IPS-15b (cell line): ENCODE results near the gene ZNF222.
A peak's percentile ranks its signal among the peaks of the same experiment; 100 is the strongest.

Source experiments
- H3K27me3 ChIP-seq: one replicate; pipeline ENCODE4 v1.6.1; 2013; ENCODE audit warnings: low read length; ENCODE audit not compliant: control insufficient read depth, insufficient read depth
- H3K36me3 ChIP-seq: one replicate; pipeline ENCODE4 v1.6.1; 2013; ENCODE audit warnings: low read length; ENCODE audit not compliant: control insufficient read depth, insufficient read depth
- H3K4me1 ChIP-seq: one replicate; pipeline ENCODE4 v1.6.1; 2013; ENCODE audit warnings: mild to moderate bottlenecking, low read length; ENCODE audit not compliant: control insufficient read depth, insufficient read depth
- H3K4me3 ChIP-seq: one replicate; pipeline ENCODE4 v1.5.1; 2013; ENCODE audit warnings: low read depth, low read length
- H3K9ac ChIP-seq: one replicate; pipeline ENCODE4 v1.6.1; 2013; ENCODE audit warnings: low read depth, mild to moderate bottlenecking, low read length
- H3K9me3 ChIP-seq: one replicate; pipeline ENCODE4 v1.6.1; 2013; ENCODE audit warnings: mild to moderate bottlenecking, low read length; ENCODE audit not compliant: control insufficient read depth, insufficient read depth

Gene ZNF222

GRCh38 chr19:44025217-44025936, at the start of gene ZNF222:
Gene ZNF222, plus strand, starts transcription at chr19:44025379. Its CDS starts 58 bp downstream, at chr19:44025437.
- Histone ChIP-seq H3K36me3 (no peaks in the 10 kb centered on the region), H3K27me3 (no peaks in the 10 kb centered on the region), H3K4me3 (peak within 1 kb of the TSS; percentile 98), H3K9ac (peak within 1 kb of the TSS; percentile 67), H3K4me1 (peaks cover 3% of the 10 kb centered on the region), H3K9me3 (no peaks in the 10 kb centered on the region)

- no peak overlapping the region for H3K9ac ChIP-seq
- H3K4me3 ChIP-seq, result no peak overlapping the region
- H3K27me3 ChIP-seq, result no peaks in the 10 kb centered on the region
- H3K9me3 ChIP-seq, result peaks cover 8% of the 10 kb centered on the region
- H3K4me1 ChIP-seq, result no peaks in the 10 kb centered on the region
- H3K36me3 ChIP-seq, result no peaks in the 10 kb centered on the region
Observed at GRCh38 chr19:43976732-43977131, 48.4 kb upstream of the ZNF222 start.

- H3K9me3 ChIP-seq, result no peaks in the 10 kb centered on the region
- no peak overlapping the region for H3K4me3 ChIP-seq
- H3K27me3 ChIP-seq, result no peaks in the 10 kb centered on the region
- H3K9ac ChIP-seq, result no peak overlapping the region
- H3K4me1 ChIP-seq, result no peaks in the 10 kb centered on the region
- no peaks in the 10 kb centered on the region for H3K36me3 ChIP-seq
Observed at GRCh38 chr19:43983544-43983911, 41.7 kb upstream of the ZNF222 start.

- Histone ChIP-seq H3K27me3 (no peaks in the 10 kb centered on the region), H3K36me3 (no peaks in the 10 kb centered on the region), H3K9ac (peak within 1 kb of the TSS; percentile 41), H3K4me1 (no peaks in the 10 kb centered on the region), H3K4me3 (peak within 1 kb of the TSS; percentile 86), H3K9me3 (no peaks in the 10 kb centered on the region)
Observed at GRCh38 chr19:43983912-43984686, 41.1 kb upstream of the ZNF222 start, which contains the start of gene ZNF155. Gene ZNF155, plus strand, starts transcription at chr19:43984188. Its CDS starts 4,356 bp downstream, at chr19:43988544.

GRCh38 chr19:43984687-43985000, 40.5 kb upstream of the ZNF222 start:
- Histone ChIP-seq H3K27me3 (no peaks in the 10 kb centered on the region), H3K9me3 (no peaks in the 10 kb centered on the region), H3K36me3 (no peaks in the 10 kb centered on the region), H3K4me1 (no peaks in the 10 kb centered on the region), H3K9ac (peak overlapping the region; percentile 41), H3K4me3 (peak overlapping the region; percentile 86)

GRCh38 chr19:43997631-43998290, 27.4 kb upstream of the ZNF222 start:
- H3K27me3 ChIP-seq, result no peaks in the 10 kb centered on the region
- H3K4me3 ChIP-seq, result no peak overlapping the region
- H3K9me3 ChIP-seq, result no peaks in the 10 kb centered on the region
- H3K36me3 ChIP-seq, result no peaks in the 10 kb centered on the region
- H3K4me1 ChIP-seq, result no peaks in the 10 kb centered on the region
- no peak overlapping the region for H3K9ac ChIP-seq

GRCh38 chr19:44002212-44002565, 23.0 kb upstream of the ZNF222 start:
- Histone ChIP-seq H3K4me1 (no peaks in the 10 kb centered on the region), H3K4me3 (peak overlapping the region; percentile 91)

GRCh38 chr19:44002566-44003460, 22.4 kb upstream of the ZNF222 start, which contains the start of gene ZNF230:
Gene ZNF230, plus strand, starts transcription at chr19:44002957. Its CDS starts 4,122 bp downstream, at chr19:44007079.
- Histone ChIP-seq H3K4me3 (peak within 1 kb of the TSS; percentile 91), H3K9ac (peak within 1 kb of the TSS; percentile 28), H3K9me3 (no peaks in the 10 kb centered on the region)

More at GRCh38 chr19:44002212-44002565, 23.0 kb upstream of the ZNF222 start:
- H3K9ac ChIP-seq, result no peak overlapping the region
- H3K9me3 ChIP-seq, result no peaks in the 10 kb centered on the region
- H3K36me3 ChIP-seq, result no peaks in the 10 kb centered on the region
- no peaks in the 10 kb centered on the region for H3K27me3 ChIP-seq

GRCh38 chr19:44003461-44004009, 21.6 kb upstream of the ZNF222 start:
- peak overlapping the region; percentile 91 for H3K4me3 ChIP-seq
- peak overlapping the region; percentile 28 for H3K9ac ChIP-seq
- no peaks in the 10 kb centered on the region for H3K4me1 ChIP-seq
- H3K9me3 ChIP-seq, result no peaks in the 10 kb centered on the region
- H3K36me3 ChIP-seq, result peaks cover 6% of the 10 kb centered on the region
- no peaks in the 10 kb centered on the region for H3K27me3 ChIP-seq

More at GRCh38 chr19:44002566-44003460, 22.4 kb upstream of the ZNF222 start, which contains the start of gene ZNF230:
- Histone ChIP-seq H3K36me3 (no peaks in the 10 kb centered on the region), H3K27me3 (no peaks in the 10 kb centered on the region), H3K4me1 (no peaks in the 10 kb centered on the region)

GRCh38 chr19:44005973-44006372, 19.2 kb upstream of the ZNF222 start:
- Histone ChIP-seq H3K9me3 (peaks cover 2% of the 10 kb centered on the region), H3K27me3 (no peaks in the 10 kb centered on the region), H3K36me3 (peaks cover 28% of the 10 kb centered on the region)

GRCh38 chr19:44007473-44007872, 17.7 kb upstream of the ZNF222 start:
- Histone ChIP-seq H3K9ac (no peak overlapping the region), H3K36me3 (peaks cover 30% of the 10 kb centered on the region), H3K27me3 (no peaks in the 10 kb centered on the region), H3K9me3 (peaks cover 2% of the 10 kb centered on the region), H3K4me1 (no peaks in the 10 kb centered on the region), H3K4me3 (no peak overlapping the region)

More at GRCh38 chr19:44005973-44006372, 19.2 kb upstream of the ZNF222 start:
- no peaks in the 10 kb centered on the region for H3K4me1 ChIP-seq
- no peak overlapping the region for H3K4me3 ChIP-seq
- H3K9ac ChIP-seq, result no peak overlapping the region
